Astrocyte (in vitro differentiated cells and primary cell): ENCODE measurements around the gene TMTC3. TPM values are rescaled to one million over a fixed set of nuclear protein-coding genes. Genes with fewer than 3 reads are reported as not detected.
A peak's percentile ranks its signal among the peaks of the same experiment; 100 is the strongest.

Experiments
- DNase-seq: peaks from one replicate; pipeline ENCODE4 v3.0.0-alpha.2; 2010; ENCODE audit warnings: low read depth
- FAIRE-seq: peaks from 2 replicates; lab custom pipeline; 2011; peaks lifted over from hg19 to GRCh38; lab: Jason Lieb, UNC
- H2AFZ ChIP-seq: 2 replicates; pipeline ENCODE4 v1.6.0; 2012; ENCODE audit warnings: low read depth, low read length, inconsistent platforms
- H3K27ac ChIP-seq: 2 replicates; pipeline ENCODE4 v1.5.1; 2011; ENCODE audit warnings: low read depth, low read length, inconsistent platforms
- H3K27me3 ChIP-seq: 2 replicates; pipeline ENCODE4 v1.6.0; 2011; ENCODE audit warnings: low read length, inconsistent platforms; ENCODE audit not compliant: insufficient read depth
- H3K36me3 ChIP-seq: 2 replicates; pipeline ENCODE4 v1.5.1; 2011; ENCODE audit warnings: low read length, inconsistent platforms; ENCODE audit not compliant: insufficient read depth
- H3K4me1 ChIP-seq: 2 replicates; pipeline ENCODE4 v1.5.1; 2011; ENCODE audit warnings: low read length, inconsistent platforms; ENCODE audit not compliant: insufficient read depth
- H3K4me2 ChIP-seq: 2 replicates; pipeline ENCODE4 v1.6.0; 2012; ENCODE audit warnings: low read length, inconsistent platforms
- H3K4me3 ChIP-seq: 2 replicates; pipeline ENCODE4 v1.5.1; 2011; ENCODE audit warnings: low read depth, mild to moderate bottlenecking, low read length, inconsistent platforms; ENCODE audit not compliant: insufficient read depth
- H3K79me2 ChIP-seq: 2 replicates; pipeline ENCODE4 v1.6.0; 2012; ENCODE audit warnings: mild to moderate bottlenecking, low read length, inconsistent platforms; ENCODE audit not compliant: insufficient read depth
- H3K9ac ChIP-seq: 2 replicates; pipeline ENCODE4 v1.6.0; 2012; ENCODE audit warnings: mild to moderate bottlenecking, low read length, inconsistent platforms
- H3K9me3 ChIP-seq: 2 replicates; pipeline ENCODE4 v1.5.1; 2012; ENCODE audit warnings: low read depth, mild to moderate bottlenecking, low read length, inconsistent platforms; ENCODE audit not compliant: insufficient read depth
- H4K20me1 ChIP-seq: 2 replicates; pipeline ENCODE4 v1.6.0; 2012; ENCODE audit warnings: low read length, inconsistent platforms; ENCODE audit not compliant: insufficient read depth
- H3K27ac Mint-ChIP-seq: one replicate; pipeline ENCODE4 v1.8.0; 2021; ENCODE audit warnings: mild to moderate bottlenecking, mixed read lengths; ENCODE audit not compliant: unreplicated experiment
- H3K27me3 Mint-ChIP-seq: one replicate; pipeline ENCODE4 v1.8.0; 2021; ENCODE audit warnings: low read depth, mixed read lengths; ENCODE audit not compliant: unreplicated experiment
- H3K36me3 Mint-ChIP-seq: one replicate; pipeline ENCODE4 v1.8.0; 2021; ENCODE audit warnings: low read depth, mixed read lengths; ENCODE audit not compliant: unreplicated experiment
- H3K4me1 Mint-ChIP-seq: one replicate; pipeline ENCODE4 v1.8.0; 2021; ENCODE audit warnings: low read depth, mixed read lengths; ENCODE audit not compliant: unreplicated experiment
- H3K4me3 Mint-ChIP-seq: one replicate; pipeline ENCODE4 v1.8.0; 2021; ENCODE audit warnings: mild to moderate bottlenecking, moderate library complexity, mixed read lengths; ENCODE audit not compliant: unreplicated experiment
- H3K9me3 Mint-ChIP-seq: one replicate; pipeline ENCODE4 v1.8.0; 2021; ENCODE audit warnings: mild to moderate bottlenecking, mixed read lengths; ENCODE audit not compliant: unreplicated experiment
- EZH2 ChIP-seq: IDR thresholded peaks from 2 replicates; pipeline ENCODE4 v1.6.1; 2012; ENCODE audit warnings: mild to moderate bottlenecking, low read length, inconsistent platforms; ENCODE audit not compliant: insufficient read depth
- total RNA-seq: library from RNA; stranded (reverse); gene quantifications from 2 replicates; pipeline ENCODE4 v1.2.1, GENCODE V29; 2021
- TF ChIP-seq, protein P1 (sequence below): IDR thresholded peaks from 2 replicates; pipeline ENCODE4 v1.5.1; 2011; ENCODE audit warnings: low read depth, mild to moderate bottlenecking, inconsistent platforms, low read length, moderate library complexity; ENCODE audit not compliant: insufficient read depth

Gene TMTC3
- total RNA-seq, 1 donor from 2014 or later, result 49.0 TPM

DNA sequence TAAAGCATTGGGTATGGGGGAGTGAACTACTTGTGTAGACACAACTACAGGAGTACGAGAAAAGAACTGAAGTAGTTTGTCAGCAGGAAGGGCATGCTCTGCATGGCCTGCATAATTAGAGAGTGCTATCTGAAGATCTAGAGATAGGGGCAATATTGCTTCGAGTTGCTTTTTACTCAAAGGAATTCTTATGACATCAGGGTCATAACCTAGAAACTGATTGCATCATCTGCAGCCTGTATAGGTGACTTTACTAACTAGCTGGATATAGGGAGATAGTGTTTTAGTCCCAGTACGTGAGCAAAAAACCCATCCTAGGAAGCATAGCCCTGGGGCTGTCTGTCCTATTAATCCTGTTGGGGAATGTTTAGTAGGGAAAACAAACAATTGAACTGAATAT lies 39.8 kb downstream of the TMTC3 start:
- H3K4me1 Mint-ChIP-seq, result peaks cover 16% of the 10 kb centered on the region
- FAIRE-seq, result no peak
- Histone ChIP-seq H4K20me1 (no peaks in the 10 kb centered on the region), H3K4me3 (no peak overlapping the region), H3K27me3 (no peaks in the 10 kb centered on the region), H2AFZ (no peak overlapping the region), H3K79me2 (no peaks in the 10 kb centered on the region), H3K4me2 (no peak overlapping the region), H3K36me3 (peaks cover 21% of the 10 kb centered on the region), H3K9me3 (no peaks in the 10 kb centered on the region), H3K4me1 (no peaks in the 10 kb centered on the region), H3K9ac (no peak overlapping the region), H3K27ac (no peak overlapping the region)
- no peak overlapping the region for H3K4me3 Mint-ChIP-seq
- H3K27ac Mint-ChIP-seq, result no peak overlapping the region
- no peak for DNase-seq
- H3K36me3 Mint-ChIP-seq, result peaks cover 16% of the 10 kb centered on the region
- peaks cover 2% of the 10 kb centered on the region for H3K9me3 Mint-ChIP-seq
- no peaks in the 10 kb centered on the region for H3K27me3 Mint-ChIP-seq
- TF ChIP-seq EZH2, result no peak
- TF ChIP-seq, protein P1, sequence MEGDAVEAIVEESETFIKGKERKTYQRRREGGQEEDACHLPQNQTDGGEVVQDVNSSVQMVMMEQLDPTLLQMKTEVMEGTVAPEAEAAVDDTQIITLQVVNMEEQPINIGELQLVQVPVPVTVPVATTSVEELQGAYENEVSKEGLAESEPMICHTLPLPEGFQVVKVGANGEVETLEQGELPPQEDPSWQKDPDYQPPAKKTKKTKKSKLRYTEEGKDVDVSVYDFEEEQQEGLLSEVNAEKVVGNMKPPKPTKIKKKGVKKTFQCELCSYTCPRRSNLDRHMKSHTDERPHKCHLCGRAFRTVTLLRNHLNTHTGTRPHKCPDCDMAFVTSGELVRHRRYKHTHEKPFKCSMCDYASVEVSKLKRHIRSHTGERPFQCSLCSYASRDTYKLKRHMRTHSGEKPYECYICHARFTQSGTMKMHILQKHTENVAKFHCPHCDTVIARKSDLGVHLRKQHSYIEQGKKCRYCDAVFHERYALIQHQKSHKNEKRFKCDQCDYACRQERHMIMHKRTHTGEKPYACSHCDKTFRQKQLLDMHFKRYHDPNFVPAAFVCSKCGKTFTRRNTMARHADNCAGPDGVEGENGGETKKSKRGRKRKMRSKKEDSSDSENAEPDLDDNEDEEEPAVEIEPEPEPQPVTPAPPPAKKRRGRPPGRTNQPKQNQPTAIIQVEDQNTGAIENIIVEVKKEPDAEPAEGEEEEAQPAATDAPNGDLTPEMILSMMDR, result no peak

DNA sequence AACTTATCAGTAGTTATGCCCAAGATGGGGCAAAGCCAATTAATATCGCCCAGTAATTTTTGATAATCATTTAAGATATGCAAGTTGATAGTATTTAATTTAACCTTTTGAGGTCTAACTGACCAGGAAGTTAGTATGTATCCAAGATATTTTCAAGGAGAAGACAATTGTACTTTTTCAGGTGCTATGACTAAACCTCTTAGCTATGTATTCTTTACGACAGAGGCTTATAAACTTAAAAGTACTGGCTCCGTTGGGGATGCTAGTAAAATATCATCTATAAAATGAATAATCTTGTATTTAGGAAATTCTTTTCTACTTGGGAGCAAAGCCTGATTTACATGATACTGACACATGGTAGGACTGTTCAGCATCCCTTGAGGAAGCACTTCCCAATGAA lies 40.3 kb downstream of the TMTC3 start:
- H3K9me3 ChIP-seq, result no peaks in the 10 kb centered on the region
- H3K27ac Mint-ChIP-seq, result no peak overlapping the region
- DNase-seq (no peak), FAIRE-seq (peak; percentile 45)
- H3K36me3 Mint-ChIP-seq, result peaks cover 13% of the 10 kb centered on the region
- no peak overlapping the region for H2AFZ ChIP-seq
- H3K9me3 Mint-ChIP-seq, result peaks cover 2% of the 10 kb centered on the region
- H3K4me2 ChIP-seq, result no peak overlapping the region
- H3K4me1 ChIP-seq, result no peaks in the 10 kb centered on the region
- H3K4me3 Mint-ChIP-seq, result no peak overlapping the region
- no peaks in the 10 kb centered on the region for H3K27me3 Mint-ChIP-seq
- no peaks in the 10 kb centered on the region for H3K27me3 ChIP-seq
- no peaks in the 10 kb centered on the region for H4K20me1 ChIP-seq
- H3K4me3 ChIP-seq, result no peak overlapping the region
- H3K36me3 ChIP-seq, result peaks cover 17% of the 10 kb centered on the region
- H3K27ac ChIP-seq, result no peak overlapping the region
- TF ChIP-seq EZH2, result no peak
- TF ChIP-seq, protein P1, result no peak
- peaks cover 16% of the 10 kb centered on the region for H3K4me1 Mint-ChIP-seq
- no peaks in the 10 kb centered on the region for H3K79me2 ChIP-seq
- no peak overlapping the region for H3K9ac ChIP-seq

DNA sequence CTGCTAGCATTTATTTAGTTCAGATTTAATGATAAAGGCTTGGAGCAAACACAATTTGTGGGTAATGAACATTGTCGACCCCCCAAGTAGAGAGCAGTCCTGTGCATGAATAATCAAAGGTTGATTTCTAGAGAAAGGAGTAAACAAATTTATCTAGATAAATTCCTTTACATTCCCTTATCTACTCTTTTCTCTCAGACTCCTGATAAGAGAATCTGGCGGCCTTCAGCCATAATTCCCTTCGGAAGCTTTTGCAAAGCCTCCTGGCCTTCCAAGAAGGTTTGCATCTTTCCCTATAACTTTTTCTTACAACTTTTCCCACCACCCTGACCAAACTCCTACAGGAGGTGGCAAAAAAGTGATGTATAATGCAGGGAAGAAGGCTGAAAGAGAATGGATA lies 42.1 kb downstream of the TMTC3 start:
- Mint-ChIP-seq H3K27me3 (no peaks in the 10 kb centered on the region), H3K27ac (no peak overlapping the region), H3K4me3 (no peak overlapping the region), H3K9me3 (peaks cover 2% of the 10 kb centered on the region), H3K36me3 (peaks cover 13% of the 10 kb centered on the region), H3K4me1 (peaks cover 21% of the 10 kb centered on the region)
- Histone ChIP-seq H3K4me2 (no peak overlapping the region), H2AFZ (no peak overlapping the region), H3K9me3 (no peaks in the 10 kb centered on the region), H3K27ac (no peak overlapping the region), H3K27me3 (no peaks in the 10 kb centered on the region), H3K9ac (no peak overlapping the region), H3K4me1 (peaks cover 3% of the 10 kb centered on the region), H3K4me3 (no peak overlapping the region), H4K20me1 (no peaks in the 10 kb centered on the region), H3K36me3 (peaks cover 6% of the 10 kb centered on the region), H3K79me2 (no peaks in the 10 kb centered on the region)
- DNase-seq, result no peak
- no peak for FAIRE-seq
- no peak for TF ChIP-seq EZH2
- TF ChIP-seq, protein P1, result no peak
